Fibroblast of the aortic adventitia (primary cell): ENCODE data around the gene LRRC25. TPM values are rescaled to one million over a fixed set of nuclear protein-coding genes. Genes with fewer than 3 reads are reported as not detected.

Experiments
- DNase-seq: peaks from one replicate; pipeline ENCODE4 v3.0.0-alpha.2; 2010; ENCODE audit warnings: low read depth
- H3K4me3 ChIP-seq: 2 replicates; pipeline ENCODE4 v1.5.1; 2011; ENCODE audit warnings: low read depth, mild to moderate bottlenecking, control low read depth, low read length, moderate library complexity
- total RNA-seq: library from RNA; depleted of rRNA; stranded (reverse); fragments of >200 nt; gene quantifications from 2 replicates; pipeline ENCODE4 v1.2.3, GENCODE V29; 2012; ENCODE audit warnings: low replicate concordance
- TF ChIP-seq, protein P1 (sequence below): IDR thresholded peaks from 2 replicates; pipeline ENCODE4 v1.5.1; 2011; ENCODE audit warnings: mild to moderate bottlenecking, low read length, control low read depth, inconsistent platforms; ENCODE audit not compliant: insufficient read depth

LRRC25 gene
- total RNA-seq, 1 donor = 0.09 TPM

DNA sequence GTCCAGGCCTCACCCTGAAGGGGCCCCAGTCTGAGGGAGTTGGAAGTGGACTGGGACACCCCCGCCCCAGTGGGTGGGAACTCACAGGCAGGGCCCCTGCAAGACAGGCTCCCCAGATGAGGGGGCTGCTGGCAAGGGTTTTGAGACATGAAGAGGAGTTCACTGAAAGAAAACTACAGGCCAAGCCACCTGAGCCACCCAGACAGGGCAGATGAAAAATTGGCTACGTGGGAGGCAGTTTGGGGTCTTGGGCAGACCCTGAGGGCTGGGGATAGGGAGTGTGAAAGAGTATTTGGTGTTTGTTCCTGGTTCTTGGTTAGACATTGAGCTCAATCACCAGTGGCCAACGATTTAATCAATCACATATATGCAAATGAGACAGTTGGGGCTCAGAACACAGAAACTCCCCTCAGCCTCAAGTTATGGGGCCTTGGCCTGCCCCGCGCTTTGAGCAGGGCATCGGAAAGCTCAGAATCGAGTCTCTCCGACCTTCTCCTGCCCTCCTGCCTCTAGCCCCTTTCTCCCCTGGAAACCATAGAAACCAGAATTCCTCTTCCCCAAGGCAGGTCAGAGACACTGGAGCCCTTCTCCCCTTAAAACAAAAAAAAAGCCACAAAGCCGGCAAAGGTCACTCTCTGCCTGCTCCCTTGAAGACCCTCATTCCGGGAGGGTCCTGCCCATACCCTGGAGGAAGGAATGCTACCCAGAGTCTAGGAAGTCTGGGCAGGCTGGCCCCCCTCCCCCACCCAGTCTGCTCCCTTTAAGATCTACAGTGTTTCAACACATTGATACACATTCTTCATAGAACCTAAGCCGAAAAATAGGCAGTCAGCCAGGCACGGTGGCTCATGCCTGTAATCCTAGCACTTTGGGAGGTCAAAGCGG lies 41.8 kb upstream of the LRRC25 start:
- TF ChIP-seq, protein P1, sequence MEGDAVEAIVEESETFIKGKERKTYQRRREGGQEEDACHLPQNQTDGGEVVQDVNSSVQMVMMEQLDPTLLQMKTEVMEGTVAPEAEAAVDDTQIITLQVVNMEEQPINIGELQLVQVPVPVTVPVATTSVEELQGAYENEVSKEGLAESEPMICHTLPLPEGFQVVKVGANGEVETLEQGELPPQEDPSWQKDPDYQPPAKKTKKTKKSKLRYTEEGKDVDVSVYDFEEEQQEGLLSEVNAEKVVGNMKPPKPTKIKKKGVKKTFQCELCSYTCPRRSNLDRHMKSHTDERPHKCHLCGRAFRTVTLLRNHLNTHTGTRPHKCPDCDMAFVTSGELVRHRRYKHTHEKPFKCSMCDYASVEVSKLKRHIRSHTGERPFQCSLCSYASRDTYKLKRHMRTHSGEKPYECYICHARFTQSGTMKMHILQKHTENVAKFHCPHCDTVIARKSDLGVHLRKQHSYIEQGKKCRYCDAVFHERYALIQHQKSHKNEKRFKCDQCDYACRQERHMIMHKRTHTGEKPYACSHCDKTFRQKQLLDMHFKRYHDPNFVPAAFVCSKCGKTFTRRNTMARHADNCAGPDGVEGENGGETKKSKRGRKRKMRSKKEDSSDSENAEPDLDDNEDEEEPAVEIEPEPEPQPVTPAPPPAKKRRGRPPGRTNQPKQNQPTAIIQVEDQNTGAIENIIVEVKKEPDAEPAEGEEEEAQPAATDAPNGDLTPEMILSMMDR = no peak
- peak; percentile 45 for DNase-seq
- no peak overlapping the region for H3K4me3 ChIP-seq

DNA sequence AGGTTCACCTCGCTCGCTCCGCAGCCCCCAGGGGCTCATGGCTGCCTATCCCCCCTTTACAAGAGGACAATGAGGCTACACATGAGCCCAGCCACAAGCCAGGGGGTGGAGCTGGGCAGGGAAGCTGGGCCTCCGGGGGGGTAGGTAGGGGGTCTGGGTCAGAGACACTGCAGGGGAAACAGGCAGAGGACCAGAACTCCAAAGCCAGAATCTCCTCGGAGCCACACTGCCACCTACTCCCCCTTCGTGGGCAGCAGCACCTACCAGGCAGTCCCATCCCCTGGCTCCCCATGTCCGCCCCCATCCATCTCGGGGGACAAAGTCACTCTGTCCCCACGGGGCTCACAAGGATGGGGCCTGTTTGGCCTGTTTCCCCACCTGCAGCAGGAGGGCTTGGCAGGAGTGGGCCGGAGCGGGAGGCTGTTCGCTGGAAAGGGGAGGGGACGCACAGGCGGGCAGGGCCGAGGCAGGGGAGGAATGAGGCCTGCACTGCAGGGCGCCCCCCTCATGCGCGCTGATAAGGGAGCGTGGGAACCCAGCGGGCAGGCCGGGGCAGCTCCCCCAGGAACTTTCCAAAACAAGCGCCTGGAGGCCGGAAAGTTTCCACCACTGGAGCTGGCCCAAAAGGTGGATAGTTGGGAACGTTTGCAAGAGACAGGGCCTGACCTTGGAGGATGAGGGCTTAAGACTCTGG lies 41.1 kb upstream of the LRRC25 start:
- TF ChIP-seq, protein P1 = no peak
- peak overlapping the region; percentile 17 for H3K4me3 ChIP-seq
- DNase-seq = peak; percentile 46

DNA sequence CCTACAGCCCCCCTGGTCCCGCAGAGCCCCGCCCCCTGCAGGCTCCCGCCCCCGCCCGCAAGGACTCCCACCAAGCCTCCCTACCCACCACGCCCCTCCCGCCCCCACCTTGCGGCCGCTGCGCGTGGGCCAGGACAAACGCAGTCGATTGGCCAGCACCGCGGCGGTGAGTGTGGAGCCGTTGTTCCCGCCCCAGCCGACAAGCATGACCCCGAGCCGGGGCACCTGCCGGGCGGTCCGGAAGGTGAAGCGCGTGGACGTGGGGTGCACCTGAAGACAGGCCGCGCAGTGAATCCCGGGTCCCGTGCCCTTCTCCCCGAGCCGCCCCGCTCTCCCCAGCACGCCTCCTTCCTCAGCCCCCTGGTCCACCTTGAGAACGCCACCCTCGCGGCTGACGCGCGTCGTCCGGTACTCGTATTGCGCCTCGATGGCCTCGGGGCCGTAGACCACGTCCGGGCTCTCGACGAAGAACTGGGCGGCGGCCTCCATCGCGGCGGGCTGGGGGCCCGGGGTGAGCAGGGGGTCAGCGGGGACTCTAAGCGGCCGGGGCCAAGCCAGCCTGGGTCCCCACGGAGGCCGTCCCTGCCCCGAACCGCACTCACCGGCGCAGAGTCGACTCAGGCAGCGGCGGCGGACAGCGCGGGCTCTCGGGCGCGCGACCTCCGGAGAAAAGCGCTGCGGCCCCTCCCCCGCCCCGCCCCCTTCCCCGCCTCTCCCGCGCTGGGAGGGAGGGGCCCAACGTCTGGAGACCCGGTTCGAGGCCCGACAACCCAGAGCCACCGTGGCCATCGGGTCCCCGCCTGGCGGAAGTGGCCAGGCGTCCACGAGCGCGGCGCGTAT lies 40.3 kb upstream of the LRRC25 start, which contains the start of gene ISYNA1:
TSS of gene ISYNA1 (minus strand) at position 643 of the 840 bp plus-strand sequence. CDS start at position 489, 154 bp downstream.
- TF ChIP-seq, protein P1 = no peak
- H3K4me3 ChIP-seq = peak within 1 kb of the TSS; percentile 61
- DNase-seq = no peak

DNA sequence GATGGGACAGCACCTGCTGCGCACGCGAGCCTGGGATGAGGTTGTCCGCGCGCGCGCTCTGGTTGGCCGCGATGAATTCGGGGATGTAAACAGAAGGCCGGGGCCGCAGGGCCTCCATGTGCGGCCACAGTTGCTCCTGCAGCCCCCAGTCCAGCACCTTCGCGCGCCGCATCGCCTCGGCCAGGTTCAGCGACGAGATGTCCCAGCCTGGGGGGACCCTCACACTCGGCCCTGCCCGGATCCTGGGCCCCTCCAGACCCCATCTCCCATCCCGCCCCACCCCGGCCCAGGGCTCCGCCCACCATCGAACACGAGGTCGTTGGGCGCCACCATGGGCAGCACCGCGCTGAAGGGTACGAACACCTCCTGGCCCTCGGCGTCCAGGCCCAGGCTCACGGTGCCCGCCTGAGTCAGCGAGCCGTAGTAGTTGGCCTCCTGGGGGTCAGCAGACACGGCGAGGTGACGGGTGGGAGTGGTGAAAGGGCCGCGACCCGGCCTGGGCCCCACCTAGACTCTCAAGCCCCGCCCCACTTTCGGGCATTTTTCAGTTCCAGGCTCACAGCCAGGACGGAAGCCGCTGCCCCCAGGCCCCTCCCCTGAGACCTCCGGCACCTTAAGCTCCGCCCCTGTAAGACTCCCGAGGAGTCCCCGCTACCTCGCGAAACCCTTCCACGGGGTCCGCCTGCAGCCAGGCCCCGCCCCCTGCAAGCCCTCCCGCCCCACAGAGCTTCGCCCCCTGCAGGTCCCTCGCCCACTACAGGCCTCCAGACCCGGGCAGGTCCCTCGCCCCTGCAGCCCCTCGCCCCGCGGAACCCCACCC lies 39.5 kb upstream of the LRRC25 start:
- H3K4me3 ChIP-seq = peak overlapping the region; percentile 48
- peak; percentile 64 for DNase-seq
- TF ChIP-seq, protein P1 = peak; percentile 12

DNA sequence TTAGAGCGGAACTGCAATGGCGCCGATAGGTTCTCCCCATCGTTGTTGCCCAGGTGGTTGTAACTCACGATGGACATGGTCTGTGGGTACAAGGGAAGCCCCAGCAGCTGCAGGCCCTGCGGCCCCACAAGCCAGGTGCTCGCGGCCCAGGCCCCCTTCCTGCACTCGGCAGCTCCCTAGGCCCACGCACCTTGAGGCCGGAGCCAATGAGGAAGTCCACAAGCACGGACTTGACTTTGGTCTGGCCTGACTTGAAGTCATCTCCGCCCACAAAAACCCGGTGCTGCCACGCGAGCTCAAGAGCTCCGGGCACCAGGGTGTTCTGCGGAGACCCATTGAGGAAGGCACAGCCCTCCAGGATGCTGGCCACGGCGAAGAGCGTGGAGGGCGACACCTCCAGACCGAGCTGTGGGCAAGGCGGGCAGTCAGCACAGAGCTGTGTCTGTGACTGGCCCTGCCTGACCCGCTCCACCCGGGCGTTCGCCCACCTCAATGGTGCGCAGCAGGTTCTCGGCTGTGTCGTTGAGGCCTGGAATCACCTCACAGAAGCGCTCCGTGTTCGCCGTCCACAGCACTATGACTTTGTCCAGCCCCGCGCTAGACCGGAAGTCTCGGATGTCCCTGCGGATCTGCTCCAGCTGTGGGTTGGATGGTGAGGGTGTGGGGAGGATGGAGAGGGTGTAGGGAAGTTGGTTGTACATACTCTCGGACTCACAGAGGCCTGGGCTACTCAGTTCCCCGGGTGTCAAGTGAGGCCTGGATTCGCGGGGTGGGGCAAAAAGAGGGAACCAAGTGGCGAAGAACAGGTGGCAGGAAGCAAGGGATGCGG lies 38.6 kb upstream of the LRRC25 start:
- TF ChIP-seq, protein P1 = no peak
- no peak for DNase-seq
- no peak overlapping the region for H3K4me3 ChIP-seq
